Measurements from ENCODE around the gene HLTF.

HLTF gene

DNA sequence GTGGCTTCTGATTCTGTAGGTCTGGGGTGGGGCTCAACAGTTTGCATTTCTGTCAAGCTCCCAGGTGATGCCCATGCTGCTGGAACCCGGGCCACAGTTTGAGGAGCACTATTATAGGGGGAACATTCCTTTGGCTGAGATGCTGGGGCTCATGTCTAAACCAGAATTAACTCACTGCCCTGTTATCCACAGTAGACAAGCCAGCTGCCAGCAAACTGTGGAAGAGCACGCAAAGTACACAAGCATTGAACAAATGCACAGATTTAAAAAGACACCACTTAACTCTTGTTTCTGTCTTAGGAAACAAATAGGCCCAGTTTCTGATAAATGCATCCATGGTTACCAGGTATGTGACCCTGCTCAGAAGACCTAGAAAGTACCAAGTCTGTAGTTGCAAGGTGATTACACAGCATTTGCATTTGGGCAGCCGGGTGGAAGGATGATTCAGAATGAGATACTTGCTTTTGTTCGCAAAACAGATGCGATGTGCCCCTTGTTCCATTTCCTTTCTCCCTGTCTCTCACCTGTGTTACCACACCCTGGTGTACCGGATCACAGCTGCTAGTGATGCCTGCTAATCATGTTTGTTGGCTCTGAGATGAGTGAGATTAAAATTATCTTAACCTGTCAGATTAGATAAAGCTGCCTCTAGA, 82.6 kb downstream of the HLTF start:
- DNase-seq (ENCODE audit: insufficient read length, low spot score): no peak
- TF ChIP-seq, protein P1, sequence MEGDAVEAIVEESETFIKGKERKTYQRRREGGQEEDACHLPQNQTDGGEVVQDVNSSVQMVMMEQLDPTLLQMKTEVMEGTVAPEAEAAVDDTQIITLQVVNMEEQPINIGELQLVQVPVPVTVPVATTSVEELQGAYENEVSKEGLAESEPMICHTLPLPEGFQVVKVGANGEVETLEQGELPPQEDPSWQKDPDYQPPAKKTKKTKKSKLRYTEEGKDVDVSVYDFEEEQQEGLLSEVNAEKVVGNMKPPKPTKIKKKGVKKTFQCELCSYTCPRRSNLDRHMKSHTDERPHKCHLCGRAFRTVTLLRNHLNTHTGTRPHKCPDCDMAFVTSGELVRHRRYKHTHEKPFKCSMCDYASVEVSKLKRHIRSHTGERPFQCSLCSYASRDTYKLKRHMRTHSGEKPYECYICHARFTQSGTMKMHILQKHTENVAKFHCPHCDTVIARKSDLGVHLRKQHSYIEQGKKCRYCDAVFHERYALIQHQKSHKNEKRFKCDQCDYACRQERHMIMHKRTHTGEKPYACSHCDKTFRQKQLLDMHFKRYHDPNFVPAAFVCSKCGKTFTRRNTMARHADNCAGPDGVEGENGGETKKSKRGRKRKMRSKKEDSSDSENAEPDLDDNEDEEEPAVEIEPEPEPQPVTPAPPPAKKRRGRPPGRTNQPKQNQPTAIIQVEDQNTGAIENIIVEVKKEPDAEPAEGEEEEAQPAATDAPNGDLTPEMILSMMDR (IDR thresholded peaks at IDR 0.05; ENCODE audit: insufficient read depth, missing control alignments): no peak
- FAIRE-seq: no peak

DNA sequence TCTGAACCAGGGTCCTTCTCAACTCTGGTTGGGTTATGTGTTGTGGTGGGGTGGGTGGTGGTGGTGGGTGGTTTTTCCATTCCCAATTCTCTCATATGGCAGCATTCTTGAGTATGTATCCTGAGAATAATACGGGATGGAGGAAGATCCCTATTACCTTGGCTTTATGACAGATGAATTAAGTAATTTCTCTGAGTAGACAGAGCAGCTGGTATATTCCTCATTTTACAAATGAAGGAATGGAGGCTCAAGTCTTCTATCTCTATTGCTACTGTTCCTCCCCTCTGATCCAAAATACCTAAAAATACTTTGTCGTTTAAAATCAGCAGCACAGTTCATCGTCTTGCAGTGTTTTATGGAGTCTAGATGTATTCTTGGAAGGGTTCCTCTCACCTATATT, 84.6 kb downstream of the HLTF start:
- DNase-seq (ENCODE audit: insufficient read length, low spot score) (no peak), FAIRE-seq (no peak)
- TF ChIP-seq, protein P1 (IDR thresholded peaks at IDR 0.05; ENCODE audit: insufficient read depth, missing control alignments): no peak

DNA sequence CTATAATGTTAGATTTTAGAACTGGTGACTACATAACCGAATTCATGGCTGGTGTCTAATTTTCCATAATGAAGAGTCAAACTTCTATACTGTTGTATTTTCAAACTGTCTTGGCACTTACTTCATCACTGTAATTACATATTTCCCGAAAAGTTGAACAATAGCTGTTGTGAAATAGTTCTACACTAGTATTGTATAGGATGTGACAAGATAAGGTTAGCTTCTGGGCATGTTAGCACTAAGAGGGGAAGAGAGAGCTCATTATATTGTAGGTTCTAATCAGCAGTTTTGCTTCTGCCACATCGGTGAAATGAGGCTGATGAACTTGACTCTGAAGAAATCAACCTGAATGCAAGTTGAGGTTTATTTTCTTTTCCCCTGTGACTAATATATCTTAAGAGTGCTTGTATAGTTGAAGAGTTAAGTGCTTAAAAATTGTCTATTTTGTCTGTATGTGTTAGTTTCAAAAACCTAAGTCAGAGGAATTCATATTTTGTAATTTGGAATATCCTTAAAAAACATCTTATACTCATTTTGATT, 86.1 kb downstream of the HLTF start:
- DNase-seq (ENCODE audit: insufficient read length, low spot score) (no peak), FAIRE-seq (no peak)
- TF ChIP-seq, protein P1 (IDR thresholded peaks at IDR 0.05; ENCODE audit: insufficient read depth, missing control alignments): no peak

DNA sequence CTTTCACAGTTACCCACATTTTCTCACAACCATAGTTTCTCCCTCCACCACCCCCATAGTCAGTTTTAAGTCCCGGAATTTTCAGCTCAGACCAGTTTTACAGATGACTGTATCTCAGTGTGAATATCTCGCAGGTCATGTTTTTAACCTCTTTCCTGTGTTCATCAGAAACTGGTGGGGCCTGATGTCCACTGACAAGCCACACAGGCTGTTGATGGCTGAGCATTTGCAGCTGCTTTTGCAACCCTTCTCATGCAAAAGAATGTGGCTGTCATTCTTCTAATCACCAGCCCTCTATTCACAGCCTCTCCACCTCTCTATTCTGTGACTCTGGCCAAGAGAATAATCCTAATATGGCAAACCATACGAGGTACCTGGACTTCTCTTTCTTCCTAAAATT, 86.5 kb downstream of the HLTF start:
- TF ChIP-seq, protein P1 (IDR thresholded peaks at IDR 0.05; ENCODE audit: insufficient read depth, missing control alignments): no peak
- no peak for DNase-seq (ENCODE audit: insufficient read length, low spot score)
- FAIRE-seq: no peak

DNA sequence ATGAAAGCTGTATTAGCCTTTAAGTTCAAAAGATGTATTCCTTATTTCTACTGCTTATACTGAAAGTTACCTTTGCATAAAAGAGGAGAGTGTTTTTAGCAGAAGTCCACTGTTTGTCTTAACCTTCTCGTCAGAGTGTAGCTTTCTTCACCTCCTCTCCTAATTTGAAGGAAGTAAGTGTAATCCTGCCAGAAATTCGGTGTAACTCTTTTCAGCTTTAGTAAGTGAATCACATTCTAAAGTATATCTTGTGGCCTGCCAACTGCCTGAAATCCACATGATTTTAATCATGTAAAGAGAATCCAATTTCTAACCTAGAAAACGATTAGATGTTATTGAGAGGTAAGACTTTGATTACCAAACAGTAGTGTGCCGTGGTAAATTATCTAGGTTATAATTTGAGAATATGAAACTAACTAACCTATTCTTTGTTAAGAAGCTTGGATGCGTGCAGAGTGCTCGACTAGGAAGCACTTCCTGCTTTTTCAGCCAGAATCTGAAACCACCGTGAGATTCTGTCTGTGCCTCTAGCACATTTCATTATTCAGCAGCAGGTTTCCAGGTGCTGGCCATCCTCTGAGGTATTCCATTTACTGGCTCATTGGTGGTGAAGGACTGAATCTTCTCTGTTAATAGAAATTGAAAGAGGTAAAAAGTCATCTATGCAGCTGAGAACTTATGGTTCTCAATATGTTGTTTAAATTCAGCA, 87.5 kb downstream of the HLTF start:
- FAIRE-seq: no peak
- TF ChIP-seq, protein P1 (IDR thresholded peaks at IDR 0.05; ENCODE audit: insufficient read depth, missing control alignments): no peak
- no peak for DNase-seq (ENCODE audit: insufficient read length, low spot score)

DNA sequence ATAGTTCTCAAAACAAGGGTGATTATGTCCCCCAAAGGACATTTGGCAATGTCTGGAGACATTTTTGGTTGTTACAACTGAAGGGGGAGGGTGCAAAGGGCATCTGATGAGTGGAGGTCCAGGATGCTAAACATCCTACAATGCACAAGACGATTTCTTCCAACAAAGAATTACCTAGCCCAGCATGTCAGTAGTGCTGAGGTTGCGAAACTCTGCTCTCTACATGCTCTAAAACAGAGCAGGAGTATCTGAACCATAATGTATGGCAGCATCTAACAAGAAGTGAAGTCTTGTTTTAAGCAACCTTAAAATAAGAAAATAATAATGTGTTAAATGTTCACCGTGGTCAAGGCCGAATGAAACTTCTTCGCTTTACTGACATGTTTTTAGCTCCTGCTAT, 88.0 kb downstream of the HLTF start:
- FAIRE-seq (no peak), DNase-seq (ENCODE audit: insufficient read length, low spot score) (no peak)
- TF ChIP-seq, protein P1 (IDR thresholded peaks at IDR 0.05; ENCODE audit: insufficient read depth, missing control alignments): no peak

DNA sequence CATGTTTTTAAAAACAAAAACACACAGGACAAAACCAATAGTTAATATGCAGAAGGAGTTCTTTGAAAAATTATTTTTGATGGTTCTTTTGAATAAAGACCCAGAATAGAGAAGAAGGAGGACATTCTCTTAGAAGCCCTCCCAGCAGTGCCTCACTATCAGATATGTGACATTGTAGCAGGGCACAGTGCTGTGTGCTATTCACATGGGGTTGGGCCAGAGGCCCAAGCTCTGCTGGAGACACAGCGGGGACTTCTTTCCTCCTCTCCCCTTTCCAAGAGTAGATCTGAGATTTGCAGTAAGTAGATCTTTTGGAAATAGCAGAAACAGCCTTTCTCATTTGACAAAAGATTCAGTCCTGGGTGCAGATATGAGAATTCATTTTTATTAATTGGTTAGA, 88.7 kb downstream of the HLTF start:
- TF ChIP-seq, protein P1 (IDR thresholded peaks at IDR 0.05; ENCODE audit: insufficient read depth, missing control alignments): no peak
- DNase-seq (ENCODE audit: insufficient read length, low spot score): no peak
- no peak for FAIRE-seq
